Right cardiac atrium (tissue), 5 donors: ENCODE data around the gene ZACN. TPM values are rescaled to one million over a fixed set of nuclear protein-coding genes. Genes with fewer than 3 reads are reported as not detected.
"Not testable (repeated sequence)": the region's sequence is repeated elsewhere in the genome, so short reads cannot be mapped to it uniquely, and the experiment has no call there.

ENCODE experiments used
- ATAC-seq, 2 donors: fragments of 200-7000 bp; cut with Tn5 transposase; one replicate each; pipeline versions ENCODE4 v1.8.0 to v1.9.1; 2020; ENCODE audit warnings: moderate library complexity in 2 of 2, mild to moderate bottlenecking in 1 of 2
- DNase-seq, 3 donors: peaks; one replicate each; pipeline ENCODE4 v3.0.0-alpha.2; 2020
- H3K27ac ChIP-seq: one replicate; pipeline ENCODE4 v1.5.1; 2013; ENCODE audit warnings: mild to moderate bottlenecking, low read length, control low read depth, moderate library complexity
- H3K27me3 ChIP-seq: one replicate; pipeline ENCODE4 v1.6.1; 2013; ENCODE audit not compliant: control insufficient read depth, insufficient read depth
- H3K4me1 ChIP-seq: one replicate; pipeline ENCODE4 v1.6.1; 2013; ENCODE audit warnings: low read length; ENCODE audit not compliant: control insufficient read depth, insufficient read depth
- H3K4me3 ChIP-seq: one replicate; pipeline ENCODE4 v1.5.1; 2013; ENCODE audit warnings: low read length, control low read depth
- H3K9me3 ChIP-seq: one replicate; pipeline ENCODE4 v1.6.1; 2013; ENCODE audit warnings: low read length; ENCODE audit not compliant: control insufficient read depth
- WGBS: extraction: QIAGEN DNeasy Blood & Tissue Kit; methylation state at CpG from one replicate; pipeline ENCODE4 v1.1.7; 2013; 5-methylcytosine and 5-hydroxymethylcytosine counted together
- intact Hi-C, 4 donors: fragments of 100-400 bp; cut with DNase I; formaldehyde crosslinking; loops; one replicate each; pipeline versions ENCODE4 v1.11.0 to v1.14.0; 2022 to 2023
- polyA plus RNA-seq: library from polyadenylated mRNA; stranded (reverse); fragments of 200-250 nt; gene quantifications from one replicate; pipeline ENCODE4 v1.2.3, GENCODE V29; 2013
- total RNA-seq, 4 donors: library from RNA; stranded (reverse); fragmentation: NEBNext Ultra II Directional; extraction: Animal tissue kit (Norgen Biotek cat#: 25700); gene quantifications; one replicate each; pipeline ENCODE4 v1.2.1, GENCODE V29; 2021
- donor health status: healthy with polysubstance abuse.
- donor health status: DM: no; HTN: yes; CAD: no.
- donor health status: DM: no; HTN: no; CAD: no.
- donor health status: DM: no; HTN: yes; CAD: no; lungs with severe emphysema.
- donor health status: DM: yes; HTN: yes; CAD: no.

ZACN gene
- total and polyA plus RNA-seq, 5 donors = 1.5 TPM; not detected in 4

DNA sequence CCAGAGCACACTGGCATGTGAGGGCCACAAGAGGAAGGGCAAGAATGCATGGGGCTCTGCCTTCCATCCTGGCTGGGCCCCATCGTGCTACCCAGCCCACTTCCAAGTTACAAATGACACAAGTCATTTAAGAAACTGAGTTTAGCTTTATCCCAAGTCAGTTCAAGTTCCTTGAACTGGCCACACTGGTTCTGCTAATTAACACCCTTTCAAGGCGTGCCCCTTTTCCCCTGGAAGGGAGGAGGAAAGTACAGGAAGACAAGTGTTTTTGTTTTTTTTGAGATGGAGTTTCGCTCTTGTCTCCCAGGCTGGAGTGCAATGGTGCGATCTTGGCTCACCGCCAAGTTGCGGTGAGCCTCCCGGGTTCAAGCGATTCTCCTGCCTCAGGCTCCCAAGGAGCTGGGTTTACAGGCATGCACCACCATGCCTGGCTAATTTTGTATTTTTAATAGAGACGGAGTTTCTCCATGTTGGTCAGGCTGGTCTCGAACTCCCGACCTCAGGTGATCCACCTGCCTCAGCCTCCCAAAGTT is 34.4 kb upstream of the ZACN start:
- H3K27ac ChIP-seq, intact Hi-C loops, H3K4me1 ChIP-seq, DNase-seq, H3K27me3 ChIP-seq, H3K4me3 ChIP-seq, H3K9me3 ChIP-seq: not testable (repeated sequence)
- 76% methylated on average over 11 of the region's 11 CpGs for WGBS
- ATAC-seq = peak in 1 of 2 donors; percentile 22

DNA sequence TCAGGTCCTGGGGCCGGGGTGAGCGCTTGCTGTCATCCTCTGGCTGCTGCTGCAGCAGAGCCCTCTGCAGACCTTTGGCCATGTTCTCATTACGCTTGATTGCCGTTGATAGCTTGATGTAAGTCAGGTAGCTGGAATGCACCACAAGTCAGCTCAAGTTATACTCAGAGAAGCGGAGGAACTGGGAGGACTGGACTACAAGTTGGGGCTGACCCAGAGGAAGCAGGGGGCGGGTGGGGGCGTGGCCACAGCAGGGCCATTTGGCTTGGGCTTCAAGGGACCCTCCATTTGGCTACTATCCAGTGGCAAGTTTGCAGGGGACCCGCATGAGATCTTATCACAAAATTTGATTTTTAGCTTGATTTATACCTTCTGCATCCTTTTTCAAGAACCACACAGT is 32.9 kb upstream of the ZACN start:
- intact Hi-C loops = no loop called here
- WGBS = 89% methylated on average over 8 of the region's 8 CpGs

DNA sequence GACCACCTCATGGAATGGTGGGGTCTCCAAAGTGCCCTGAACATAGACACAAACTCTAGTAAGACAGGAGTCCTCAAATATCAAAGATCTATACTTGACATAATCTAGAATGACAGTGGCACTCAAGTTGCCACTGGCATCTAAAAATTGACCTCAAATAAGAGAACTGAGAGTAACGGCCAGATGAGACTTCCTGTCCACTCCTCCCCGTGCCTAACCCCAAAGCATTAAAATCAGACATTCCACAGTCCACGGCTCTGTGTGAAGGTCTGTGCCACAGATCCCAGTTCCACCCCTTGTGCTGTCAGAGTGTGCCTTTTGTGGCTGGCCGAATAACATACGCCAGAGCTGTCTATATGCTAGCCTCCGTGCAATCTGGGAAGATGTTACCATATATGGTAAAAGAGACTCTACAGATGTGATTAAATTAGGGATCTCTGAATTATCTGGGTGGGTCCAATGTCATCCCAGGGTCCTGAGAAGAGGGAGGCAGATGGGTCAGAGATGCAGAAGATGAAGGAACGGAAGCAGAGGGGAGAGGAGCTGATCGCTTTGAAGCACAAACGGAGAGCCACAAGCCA is 30.9 kb upstream of the ZACN start:
- no peaks in the 10 kb centered on the region for H3K9me3 ChIP-seq
- 81% methylated on average over 9 of the region's 9 CpGs for WGBS
- ATAC-seq = no peak

More for the DNA sequence above, 32.9 kb upstream of the ZACN start:
- DNase-seq (no peak), ATAC-seq (no peak)
- no peaks in the 10 kb centered on the region for H3K4me1 ChIP-seq
- H3K27ac ChIP-seq = no peak overlapping the region
- no peak overlapping the region for H3K4me3 ChIP-seq
- H3K27me3 ChIP-seq = no peaks in the 10 kb centered on the region
- no peaks in the 10 kb centered on the region for H3K9me3 ChIP-seq

DNA sequence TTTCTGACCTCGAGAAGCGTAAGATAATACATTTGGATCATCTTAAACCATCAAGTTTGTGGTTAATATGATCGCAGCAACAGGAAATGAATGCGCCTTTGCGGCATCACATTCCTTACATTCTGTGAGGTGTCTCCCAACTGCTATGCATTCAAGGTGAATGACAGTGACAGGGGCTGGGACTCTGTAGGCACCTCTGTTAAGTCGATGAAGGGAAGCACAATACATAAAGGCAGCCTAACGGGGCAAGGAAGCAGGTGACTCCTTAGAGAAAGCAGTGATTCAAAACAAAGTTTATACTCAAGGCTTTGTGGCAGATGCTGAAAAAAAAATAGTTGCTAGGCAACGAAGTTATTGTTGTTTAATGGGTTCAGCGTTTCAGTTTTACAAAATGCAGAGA is 30.3 kb upstream of the ZACN start:
- DNase-seq = no peak
- H3K4me3 ChIP-seq = no peak overlapping the region
- 80% methylated on average over 9 of the region's 9 CpGs for WGBS
- H3K27ac ChIP-seq = no peak overlapping the region
- no peaks in the 10 kb centered on the region for H3K9me3 ChIP-seq
- H3K4me1 ChIP-seq = no peaks in the 10 kb centered on the region
- intact Hi-C loops = no loop called here
- H3K27me3 ChIP-seq = no peaks in the 10 kb centered on the region
- ATAC-seq = no peak

More for the DNA sequence above, 30.9 kb upstream of the ZACN start:
- Histone ChIP-seq H3K27me3 (no peaks in the 10 kb centered on the region), H3K4me3 (no peak overlapping the region), H3K27ac (no peak overlapping the region), H3K4me1 (no peaks in the 10 kb centered on the region)
- no peak for DNase-seq
- intact Hi-C loops = no loop called here

DNA sequence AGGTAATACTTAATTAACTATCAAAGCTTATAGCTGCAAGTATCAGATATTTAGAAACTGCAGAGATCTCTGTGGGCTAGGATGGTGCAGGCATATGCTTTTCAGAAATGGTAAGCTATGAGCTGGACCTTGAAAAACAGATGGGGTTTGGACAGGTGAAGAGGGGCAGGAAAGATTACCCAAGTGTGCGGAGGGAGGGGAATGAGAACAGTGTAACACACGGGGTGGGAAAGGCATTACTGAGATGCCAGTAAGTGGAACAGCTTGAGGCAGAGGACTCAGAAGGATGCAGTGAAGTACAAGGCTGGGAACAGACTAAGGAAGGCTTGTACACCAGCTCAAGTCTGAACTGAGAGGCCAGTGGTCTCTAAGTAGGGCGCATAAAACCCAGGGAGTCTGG is 29.7 kb upstream of the ZACN start:
- no peaks in the 10 kb centered on the region for H3K9me3 ChIP-seq
- intact Hi-C loops = no loop called here
- no peaks in the 10 kb centered on the region for H3K4me1 ChIP-seq
- DNase-seq (no peak), ATAC-seq (no peak)
- H3K4me3 ChIP-seq = no peak overlapping the region
- no peaks in the 10 kb centered on the region for H3K27me3 ChIP-seq
- no peak overlapping the region for H3K27ac ChIP-seq
- 90% methylated on average over 3 of the region's 3 CpGs for WGBS

DNA sequence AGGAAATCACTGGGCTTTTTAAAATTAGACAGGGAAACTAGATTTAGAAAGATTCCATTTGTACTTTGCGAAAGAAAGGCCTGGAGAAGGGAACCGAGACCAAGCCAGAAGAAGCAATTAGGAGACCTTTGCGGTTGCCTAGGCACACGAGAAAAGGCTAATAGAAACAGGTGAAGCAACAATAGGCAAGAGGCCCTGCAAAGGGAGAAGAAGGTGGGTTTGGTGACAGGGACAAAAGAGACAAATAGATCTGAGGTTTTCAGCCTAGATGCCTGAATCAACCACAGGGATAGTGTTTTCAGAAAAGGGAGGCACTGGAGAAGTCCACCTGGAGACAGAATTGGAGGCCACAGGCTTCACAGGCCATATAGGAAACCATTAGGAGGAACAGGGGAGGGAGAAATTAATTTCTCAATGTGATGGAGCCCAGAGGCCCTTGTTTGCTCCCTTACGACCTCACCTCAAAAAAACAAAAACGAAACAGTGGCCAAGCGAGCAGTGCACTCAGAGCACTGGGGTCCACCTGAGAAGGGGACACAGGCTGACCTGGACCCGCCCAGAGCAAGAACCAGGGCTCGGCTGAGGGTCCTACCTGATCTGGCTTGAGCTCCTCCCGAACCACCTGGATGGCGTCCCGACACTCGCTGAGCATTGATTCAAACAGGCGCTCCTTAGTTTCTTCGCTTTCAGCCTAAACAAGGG is 29.0 kb upstream of the ZACN start:
- ATAC-seq (no peak), DNase-seq (no peak)
- Histone ChIP-seq H3K27ac (no peak overlapping the region), H3K4me1 (no peaks in the 10 kb centered on the region), H3K27me3 (no peaks in the 10 kb centered on the region), H3K9me3 (no peaks in the 10 kb centered on the region), H3K4me3 (no peak overlapping the region)
- intact Hi-C loops = no loop called here
- 91% methylated on average over 15 of the region's 15 CpGs for WGBS

DNA sequence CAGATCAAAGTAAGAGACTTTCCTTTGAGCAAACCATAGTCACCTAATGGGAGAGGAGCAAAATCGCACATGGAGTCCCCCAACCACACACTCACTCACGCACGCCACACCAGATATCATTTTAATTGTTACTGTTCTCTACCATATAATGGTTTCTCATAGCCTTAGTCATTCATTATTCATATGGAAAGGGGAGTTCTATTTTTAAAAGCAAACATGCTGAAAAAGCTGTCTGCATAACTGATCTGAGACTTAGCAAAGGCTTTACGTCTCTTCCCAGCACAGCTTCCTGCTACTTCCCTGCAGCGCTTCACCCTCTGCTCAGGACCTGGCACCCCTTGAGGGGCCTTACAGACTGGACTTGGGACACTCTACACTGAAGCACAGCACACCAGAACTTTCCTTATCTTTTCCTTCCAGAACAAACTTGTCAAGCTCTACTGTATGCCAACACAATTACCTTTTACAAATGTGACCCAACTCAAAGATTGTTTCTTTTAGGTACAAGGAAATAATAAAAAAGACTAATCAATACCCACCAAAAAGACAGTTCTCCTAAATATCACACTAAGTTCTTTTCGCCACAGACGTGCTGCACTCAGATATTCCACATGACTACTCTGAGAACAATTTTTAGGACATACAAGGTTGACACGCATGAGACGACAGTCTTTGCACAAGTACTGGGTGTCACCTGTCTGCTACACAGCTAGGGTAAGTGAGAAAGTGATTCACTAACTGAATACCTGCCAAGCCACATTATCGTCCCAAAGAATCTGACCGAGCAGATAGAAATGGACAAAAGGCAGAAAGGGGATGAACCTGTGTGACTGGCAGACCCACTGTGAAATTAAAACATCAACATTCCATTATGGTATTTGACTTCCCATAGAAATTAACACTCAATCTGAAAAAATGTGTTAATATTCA is 28.2 kb upstream of the ZACN start:
- Histone ChIP-seq H3K9me3 (no peaks in the 10 kb centered on the region), H3K4me1 (no peaks in the 10 kb centered on the region), H3K4me3 (no peak overlapping the region), H3K27ac (no peak overlapping the region), H3K27me3 (no peaks in the 10 kb centered on the region)
- ATAC-seq (no peak), DNase-seq (no peak)
- intact Hi-C loops = no loop called here
- 95% methylated on average over 11 of the region's 11 CpGs for WGBS

DNA sequence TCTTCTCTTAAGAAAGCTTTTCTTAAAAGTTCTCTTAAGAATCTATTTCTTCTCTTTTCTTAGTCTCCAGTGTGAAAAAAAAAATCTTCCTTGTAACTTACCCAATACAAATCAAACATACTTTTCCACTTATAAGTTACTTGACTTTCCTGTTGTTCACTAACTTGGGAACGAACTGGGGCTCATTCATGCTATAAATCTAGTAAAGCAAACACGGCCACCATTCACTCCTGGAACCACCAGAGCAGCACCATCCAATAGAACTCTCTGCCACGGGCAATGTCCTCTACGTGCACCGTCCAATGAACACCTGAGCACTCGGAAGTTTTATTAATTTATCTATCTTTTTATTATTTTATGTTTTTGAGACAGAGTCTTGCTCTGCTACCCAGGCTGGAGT is 27.4 kb upstream of the ZACN start:
- no peak overlapping the region for H3K27ac ChIP-seq
- no peak overlapping the region for H3K4me3 ChIP-seq
- H3K9me3 ChIP-seq = no peaks in the 10 kb centered on the region
- DNase-seq (no peak), ATAC-seq (no peak)
- H3K27me3 ChIP-seq = no peaks in the 10 kb centered on the region
- intact Hi-C loops = no loop called here
- no peaks in the 10 kb centered on the region for H3K4me1 ChIP-seq
- 90% methylated on average over 6 of the region's 6 CpGs for whole genome bisulfite sequencing

DNA sequence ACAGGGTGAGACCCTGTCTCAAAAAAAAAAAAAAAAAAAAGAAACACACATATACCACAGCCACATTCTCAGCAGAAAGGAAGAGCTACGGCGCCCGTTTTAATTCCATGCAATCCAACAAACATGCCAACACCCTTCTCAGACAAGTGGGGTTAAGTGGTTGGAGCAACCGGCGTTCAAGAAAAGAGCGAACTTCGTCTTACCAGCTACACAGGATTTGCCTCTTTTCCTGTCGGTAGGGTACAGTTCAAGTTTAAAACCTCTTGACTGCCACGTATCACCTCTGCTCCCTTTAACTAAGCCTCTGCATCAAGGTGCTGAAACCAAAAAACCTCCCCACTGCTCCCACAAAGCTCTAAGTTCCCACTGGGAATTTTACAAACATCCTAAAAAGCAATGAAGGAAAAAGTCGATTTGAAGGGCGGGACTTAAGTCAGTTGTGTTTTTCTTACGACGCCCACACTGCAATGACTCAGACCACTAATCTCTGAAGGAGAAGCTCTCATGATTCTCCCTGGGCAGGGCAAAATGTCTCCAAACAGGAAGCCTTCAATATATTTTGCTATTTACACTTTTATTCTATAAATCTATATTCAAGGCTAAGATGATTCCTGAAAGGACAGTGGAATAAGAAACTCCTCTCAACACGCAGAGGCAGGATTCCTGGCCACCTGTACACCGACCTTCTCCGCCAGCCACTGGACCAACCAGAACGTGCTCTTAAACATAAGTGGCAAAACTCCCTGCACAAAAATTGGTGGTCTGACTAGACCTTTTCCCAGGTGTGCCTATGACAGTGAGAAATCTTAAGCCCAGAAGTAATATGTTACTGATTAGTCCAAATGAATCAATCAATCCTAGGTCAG is 25.5 kb upstream of the ZACN start:
- intact Hi-C loops = no loop called here
- ATAC-seq = peak in 1 of 2 donors; percentile 71

DNA sequence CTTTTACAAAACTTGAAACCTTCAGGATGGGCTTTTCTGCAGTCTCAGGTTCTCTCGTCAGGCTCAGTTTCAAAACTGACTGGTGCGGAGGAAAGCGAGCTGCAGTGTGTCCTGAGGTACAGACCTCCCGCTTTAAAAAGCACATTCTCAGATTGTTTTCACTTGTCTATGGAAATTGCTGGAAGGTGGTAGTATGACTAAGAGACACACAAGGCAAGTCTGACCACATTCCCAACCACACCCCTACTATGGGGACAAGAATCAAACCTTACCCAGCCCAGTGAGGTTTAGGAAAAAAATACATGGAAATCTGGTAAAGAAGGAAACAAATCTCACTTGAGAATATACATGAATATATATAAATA is 24.9 kb upstream of the ZACN start:
- H3K4me1 ChIP-seq = no peaks in the 10 kb centered on the region
- no peaks in the 10 kb centered on the region for H3K27me3 ChIP-seq
- H3K27ac ChIP-seq = no peak overlapping the region
- ATAC-seq = peak in 1 of 2 donors; percentile 61
- 96% methylated on average over 4 of the region's 4 CpGs for WGBS
- no peaks in the 10 kb centered on the region for H3K9me3 ChIP-seq
- no peak for DNase-seq
- intact Hi-C loops = no loop called here
- no peak overlapping the region for H3K4me3 ChIP-seq

More for the DNA sequence above, 25.5 kb upstream of the ZACN start:
- Histone ChIP-seq H3K4me1 (no peaks in the 10 kb centered on the region), H3K27ac (no peak overlapping the region), H3K9me3 (no peaks in the 10 kb centered on the region), H3K4me3 (no peak overlapping the region), H3K27me3 (no peaks in the 10 kb centered on the region)
- no peak for DNase-seq
- WGBS = 65% methylated on average over 17 of the region's 17 CpGs
